SK-N-SH (cell line): Measurements from ENCODE around the gene MAGI3. TPM values are rescaled to one million over a fixed set of nuclear protein-coding genes. Genes with fewer than 3 reads are reported as not detected.
"Not testable (repeated sequence)": the region's sequence is repeated elsewhere in the genome, so short reads cannot be mapped to it uniquely, and the experiment has no call there.

Experiments
- CTCF ChIA-PET: fragments of 300-600, 350-600 bp; formaldehyde crosslinking; extraction: SDS; loops from one replicate; lab custom pipeline; 2021; lab: Yijun Ruan, JAX
- POLR2A ChIA-PET: fragments of 350-600 bp; sonication (Branson Sonifier 250); formaldehyde crosslinking; extraction: SDS; loops from one replicate; lab custom pipeline; 2020; ENCODE audit warnings: antibody characterized with exemption, inconsistent platforms; lab: Yijun Ruan, JAX
- DNase-seq: peaks from one replicate; pipeline ENCODE4 v3.0.0; 2012
- H2AFZ ChIP-seq: fragments of 200-600 bp; sonication (generic); 2 replicates; pipeline ENCODE4 v1.8.1; 2016; ENCODE audit warnings: antibody characterized with exemption, mild to moderate bottlenecking, low read depth
- H3F3A ChIP-seq: fragments of 200-600 bp; sonication (generic); replicated peaks from 2 replicates; pipeline ENCODE3; 2016; ENCODE audit warnings: antibody characterized with exemption, mild to moderate bottlenecking; ENCODE audit not compliant: insufficient read depth
- H3K27ac ChIP-seq, 2 experiments: fragments of 200-500 bp in 1 of 2; fragments of 200-600 bp in 1 of 2; sonication (Bioruptor generic) in 1 of 2; sonication (generic), shearing (Covaris generic) in 1 of 2; 2 replicates each; pipeline versions ENCODE4 v1.5.1 to v1.6.1; 2014 to 2016; ENCODE audit warnings: low read depth in 2 of 2, inconsistent platforms in 1 of 2, low read length in 1 of 2, mild to moderate bottlenecking in 1 of 2, mixed read lengths in 1 of 2
- H3K27me3 ChIP-seq: fragments of 200-600 bp; sonication (generic), shearing (Covaris generic); 2 replicates; pipeline ENCODE4 v1.6.1; 2016; ENCODE audit warnings: mixed run types; ENCODE audit not compliant: insufficient read depth
- H3K36me3 ChIP-seq, 2 experiments: fragments of 200-500 bp in 1 of 2; fragments of 200-600 bp in 1 of 2; sonication (Bioruptor generic) in 1 of 2; sonication (generic) in 1 of 2; replicated peaks in 1 of 2; 2 replicates each; pipeline versions ENCODE3 to v1.5.1; 2014 to 2016; ENCODE audit warnings: low read length in 1 of 2, mild to moderate bottlenecking in 1 of 2; ENCODE audit not compliant: insufficient read depth in 2 of 2, control insufficient read depth in 1 of 2
- H3K4me1 ChIP-seq, 2 experiments: fragments of 200-500 bp in 1 of 2; fragments of 200-600 bp in 1 of 2; sonication (Bioruptor generic) in 1 of 2; sonication (generic), shearing (Covaris generic) in 1 of 2; 2 replicates each; pipeline versions ENCODE4 v1.5.1 to v1.6.1; 2014 to 2016; ENCODE audit warnings: low read depth in 1 of 2, low read length in 1 of 2, mixed run types in 1 of 2; ENCODE audit not compliant: insufficient read depth in 2 of 2, control insufficient read depth in 1 of 2
- H3K4me2 ChIP-seq: fragments of 200-600 bp; sonication (generic), shearing (Covaris generic); 2 replicates; pipeline ENCODE4 v1.6.1; 2017; ENCODE audit warnings: mixed run types
- H3K4me3 ChIP-seq, 2 experiments: fragments of 200-500 bp in 1 of 2; fragments of 200-600 bp in 1 of 2; sonication (Bioruptor generic) in 1 of 2; sonication (generic), shearing (Covaris generic) in 1 of 2; 2 replicates each; pipeline versions ENCODE4 v1.5.1 to v1.8.1; 2014 to 2016; ENCODE audit warnings: low read depth in 2 of 2, inconsistent platforms in 1 of 2, low read length in 1 of 2, mild to moderate bottlenecking in 1 of 2, mixed read lengths in 1 of 2, moderate library complexity in 1 of 2
- H3K79me2 ChIP-seq: fragments of 200-600 bp; sonication (generic); 2 replicates; pipeline ENCODE4 v1.8.1; 2017; ENCODE audit warnings: mild to moderate bottlenecking; ENCODE audit not compliant: insufficient read depth
- H3K9ac ChIP-seq: fragments of 200-600 bp; sonication (generic); 2 replicates; pipeline ENCODE4 v1.6.1; 2017; ENCODE audit warnings: mixed run types
- H3K9me2 ChIP-seq: fragments of 200-600 bp; sonication (generic); 2 replicates; pipeline ENCODE4 v1.6.1; 2017; ENCODE audit warnings: mixed run types
- H3K9me3 ChIP-seq: fragments of 200-600 bp; sonication (generic); 2 replicates; pipeline ENCODE4 v1.6.1; 2017; ENCODE audit warnings: mixed run types, mild to moderate bottlenecking, moderate library complexity
- H4K20me1 ChIP-seq: fragments of 200-600 bp; sonication (generic); 2 replicates; pipeline ENCODE4 v1.6.1; 2017; ENCODE audit warnings: mild to moderate bottlenecking, mixed run types; ENCODE audit not compliant: insufficient read depth
- EZH2phosphoT487 ChIP-seq: fragments of 200-600 bp; sonication (generic); IDR thresholded peaks from 2 replicates; pipeline ENCODE4 v1.6.1; 2017; ENCODE audit warnings: low read depth, mixed run types, mild to moderate bottlenecking, antibody characterized with exemption, moderate library complexity, borderline replicate concordance
- FOSL2 ChIP-seq: IDR thresholded peaks from 2 replicates; pipeline ENCODE4 v1.4.0; 2012; ENCODE audit warnings: low read depth, mild to moderate bottlenecking, moderate library complexity, borderline replicate concordance
- FOXM1 ChIP-seq: IDR thresholded peaks from 2 replicates; pipeline ENCODE4 v1.4.0; 2012; ENCODE audit warnings: low read depth, mild to moderate bottlenecking
- NRF1 ChIP-seq: IDR thresholded peaks from 2 replicates; pipeline ENCODE4 v1.6.1; 2012; ENCODE audit warnings: low read depth, mild to moderate bottlenecking, low read length
- POLR2AphosphoS5 ChIP-seq: IDR thresholded peaks from 2 replicates; pipeline ENCODE4 v1.6.1; 2012; ENCODE audit warnings: low read depth, low read length
- SIN3A ChIP-seq: IDR thresholded peaks from 2 replicates; pipeline ENCODE4 v1.6.1; 2012; ENCODE audit warnings: low read depth, mild to moderate bottlenecking, low read length, moderate library complexity, borderline replicate concordance
- WGBS: methylation state at CpG from one replicate; pipeline ENCODE4 v1.1.6; 2017; ENCODE audit warnings: low lambda C conversion rate; 5-methylcytosine and 5-hydroxymethylcytosine counted together
- polyA plus RNA-seq, 3 experiments: library from polyadenylated mRNA; depleted of rRNA; stranded (reverse); fragments of >200 nt; gene quantifications; 2 replicates each; pipeline ENCODE4 v1.2.3, GENCODE V29; 2012
- TF ChIP-seq, protein P1 (sequence below): IDR thresholded peaks from 2 replicates; pipeline ENCODE4 v1.6.1; 2012; ENCODE audit warnings: mild to moderate bottlenecking, low read depth, low read length, moderate library complexity
- TF ChIP-seq, protein P2 (sequence below): fragments of 150-350 bp; IDR thresholded peaks from 2 replicates; pipeline ENCODE4 v1.6.1; 2016; ENCODE audit warnings: mild to moderate bottlenecking, low read depth, low read length
- TF ChIP-seq, protein P3 (sequence below): IDR thresholded peaks from 2 replicates; pipeline ENCODE4; 2012
- TF ChIP-seq, protein P4 (sequence below): fragments of 200-600 bp; sonication (generic); IDR thresholded peaks from 2 replicates; pipeline ENCODE4 v1.6.1; 2017; ENCODE audit warnings: antibody characterized with exemption, mild to moderate bottlenecking, moderate library complexity

MAGI3 gene
- polyA plus RNA-seq, 1 of the 3 experiments (the other 2 are of a cell fraction) = 2.9 TPM

DNA sequence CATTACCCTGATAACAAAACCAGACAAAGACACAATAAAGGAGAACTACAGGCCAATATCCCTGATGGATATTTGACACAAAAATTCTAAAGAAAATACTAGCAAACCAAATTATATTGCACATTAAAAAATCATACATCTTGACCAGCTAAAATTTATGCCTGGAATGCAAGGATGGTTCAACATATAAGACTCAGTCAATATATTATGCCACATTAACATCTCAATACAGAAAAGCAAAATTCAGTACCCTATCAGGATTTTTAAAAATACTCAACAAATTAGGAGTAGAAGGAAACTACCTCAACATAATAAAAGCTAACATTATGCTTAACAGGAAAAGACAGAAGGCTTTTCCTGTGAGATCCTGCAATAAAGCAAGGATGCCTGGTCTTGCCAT, 177.1 kb downstream of the MAGI3 start (continued):
- TF ChIP-seq, protein P1, sequence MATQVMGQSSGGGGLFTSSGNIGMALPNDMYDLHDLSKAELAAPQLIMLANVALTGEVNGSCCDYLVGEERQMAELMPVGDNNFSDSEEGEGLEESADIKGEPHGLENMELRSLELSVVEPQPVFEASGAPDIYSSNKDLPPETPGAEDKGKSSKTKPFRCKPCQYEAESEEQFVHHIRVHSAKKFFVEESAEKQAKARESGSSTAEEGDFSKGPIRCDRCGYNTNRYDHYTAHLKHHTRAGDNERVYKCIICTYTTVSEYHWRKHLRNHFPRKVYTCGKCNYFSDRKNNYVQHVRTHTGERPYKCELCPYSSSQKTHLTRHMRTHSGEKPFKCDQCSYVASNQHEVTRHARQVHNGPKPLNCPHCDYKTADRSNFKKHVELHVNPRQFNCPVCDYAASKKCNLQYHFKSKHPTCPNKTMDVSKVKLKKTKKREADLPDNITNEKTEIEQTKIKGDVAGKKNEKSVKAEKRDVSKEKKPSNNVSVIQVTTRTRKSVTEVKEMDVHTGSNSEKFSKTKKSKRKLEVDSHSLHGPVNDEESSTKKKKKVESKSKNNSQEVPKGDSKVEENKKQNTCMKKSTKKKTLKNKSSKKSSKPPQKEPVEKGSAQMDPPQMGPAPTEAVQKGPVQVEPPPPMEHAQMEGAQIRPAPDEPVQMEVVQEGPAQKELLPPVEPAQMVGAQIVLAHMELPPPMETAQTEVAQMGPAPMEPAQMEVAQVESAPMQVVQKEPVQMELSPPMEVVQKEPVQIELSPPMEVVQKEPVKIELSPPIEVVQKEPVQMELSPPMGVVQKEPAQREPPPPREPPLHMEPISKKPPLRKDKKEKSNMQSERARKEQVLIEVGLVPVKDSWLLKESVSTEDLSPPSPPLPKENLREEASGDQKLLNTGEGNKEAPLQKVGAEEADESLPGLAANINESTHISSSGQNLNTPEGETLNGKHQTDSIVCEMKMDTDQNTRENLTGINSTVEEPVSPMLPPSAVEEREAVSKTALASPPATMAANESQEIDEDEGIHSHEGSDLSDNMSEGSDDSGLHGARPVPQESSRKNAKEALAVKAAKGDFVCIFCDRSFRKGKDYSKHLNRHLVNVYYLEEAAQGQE = no peak
- TF ChIP-seq, protein P2, sequence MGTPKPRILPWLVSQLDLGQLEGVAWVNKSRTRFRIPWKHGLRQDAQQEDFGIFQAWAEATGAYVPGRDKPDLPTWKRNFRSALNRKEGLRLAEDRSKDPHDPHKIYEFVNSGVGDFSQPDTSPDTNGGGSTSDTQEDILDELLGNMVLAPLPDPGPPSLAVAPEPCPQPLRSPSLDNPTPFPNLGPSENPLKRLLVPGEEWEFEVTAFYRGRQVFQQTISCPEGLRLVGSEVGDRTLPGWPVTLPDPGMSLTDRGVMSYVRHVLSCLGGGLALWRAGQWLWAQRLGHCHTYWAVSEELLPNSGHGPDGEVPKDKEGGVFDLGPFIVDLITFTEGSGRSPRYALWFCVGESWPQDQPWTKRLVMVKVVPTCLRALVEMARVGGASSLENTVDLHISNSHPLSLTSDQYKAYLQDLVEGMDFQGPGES = no peak
- no peak for TF ChIP-seq EZH2phosphoT487
- no peak for TF ChIP-seq FOXM1
- TF ChIP-seq POLR2AphosphoS5 = no peak
- no peak for TF ChIP-seq NRF1
- TF ChIP-seq SIN3A = no peak
- TF ChIP-seq, protein P3, sequence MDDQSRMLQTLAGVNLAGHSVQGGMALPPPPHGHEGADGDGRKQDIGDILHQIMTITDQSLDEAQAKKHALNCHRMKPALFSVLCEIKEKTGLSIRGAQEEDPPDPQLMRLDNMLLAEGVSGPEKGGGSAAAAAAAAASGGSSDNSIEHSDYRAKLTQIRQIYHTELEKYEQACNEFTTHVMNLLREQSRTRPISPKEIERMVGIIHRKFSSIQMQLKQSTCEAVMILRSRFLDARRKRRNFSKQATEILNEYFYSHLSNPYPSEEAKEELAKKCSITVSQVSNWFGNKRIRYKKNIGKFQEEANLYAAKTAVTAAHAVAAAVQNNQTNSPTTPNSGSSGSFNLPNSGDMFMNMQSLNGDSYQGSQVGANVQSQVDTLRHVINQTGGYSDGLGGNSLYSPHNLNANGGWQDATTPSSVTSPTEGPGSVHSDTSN = no peak
- TF ChIP-seq FOSL2 = no peak

DNA sequence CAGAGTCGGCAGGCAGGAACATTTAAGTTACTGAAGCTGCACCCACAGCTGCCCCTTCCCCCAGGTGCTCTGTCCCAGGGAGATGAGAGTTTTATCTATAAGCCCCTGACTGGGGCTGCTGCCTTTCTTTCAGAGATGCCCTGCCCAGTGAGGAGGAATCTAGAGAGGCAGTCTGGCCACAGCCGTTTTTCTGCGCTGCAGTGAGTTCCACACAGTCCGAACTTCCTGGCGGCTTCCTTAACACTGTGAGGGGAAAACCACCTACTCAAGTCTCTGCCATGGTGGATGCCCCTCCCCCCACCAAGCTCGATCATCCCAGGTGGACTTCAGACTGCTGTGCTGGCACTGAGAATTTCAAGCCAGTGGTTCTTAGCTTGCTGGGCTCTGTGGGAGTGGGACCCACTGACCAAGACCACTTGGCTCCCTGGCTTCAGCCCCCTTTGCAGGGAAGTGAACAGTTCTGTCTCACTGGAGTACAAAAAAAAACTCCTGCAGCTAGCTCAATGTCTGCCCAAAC, 185.5 kb downstream of the MAGI3 start:
- H2AFZ ChIP-seq, H4K20me1 ChIP-seq, H3K4me2 ChIP-seq, CTCF ChIA-PET, H3K9me2 ChIP-seq, H3K4me3 ChIP-seq, DNase-seq, H3K9ac ChIP-seq, H3K9me3 ChIP-seq, H3K27ac ChIP-seq, POLR2A ChIA-PET, H3K27me3 ChIP-seq, H3K36me3 ChIP-seq, H3F3A ChIP-seq, H3K4me1 ChIP-seq: not testable (repeated sequence)
- 93% methylated on average over 5 of the region's 6 CpGs for WGBS
- H3K79me2 ChIP-seq = peaks cover 36% of the 10 kb centered on the region

DNA sequence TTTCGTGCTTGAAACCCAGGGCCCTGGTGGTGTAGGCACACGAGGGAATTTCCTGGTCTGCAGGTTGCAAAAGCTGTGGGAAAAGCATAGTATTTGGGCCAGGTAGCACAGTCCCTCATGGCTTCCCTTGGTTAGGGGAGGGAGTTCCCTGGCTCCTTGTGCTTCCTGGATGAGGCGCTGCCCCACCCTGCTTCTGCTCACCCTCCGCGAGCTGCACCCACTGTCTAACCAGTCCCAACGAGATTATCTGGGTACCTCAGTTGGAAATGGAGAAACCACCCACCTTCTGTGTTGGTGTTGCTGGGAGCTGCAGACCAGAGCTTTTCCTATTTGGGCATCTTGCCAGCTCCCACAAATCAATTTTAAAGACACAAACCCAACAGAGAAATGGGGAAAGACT, 186.0 kb downstream of the MAGI3 start:
- 86% methylated on average over 5 of the region's 6 CpGs for WGBS
- ChIA-PET CTCF (no interaction called here), POLR2A (no interaction called here)
- no peak overlapping the region for H3K9ac ChIP-seq
- H3K9me2 ChIP-seq = 0 out of 2 replicates have a peak, but pooled peaks cover 3% of the 10 kb centered on the region
- H4K20me1 ChIP-seq = no peaks in the 10 kb centered on the region
- peaks cover 0 to 4% of the 10 kb centered on the region in 2 experiments; a peak in 2 of 4 replicates for H3K4me1 ChIP-seq
- no peak for DNase-seq
- peaks cover 3 to 8% of the 10 kb centered on the region in 2 experiments for H3K36me3 ChIP-seq
- H2AFZ ChIP-seq = no peak overlapping the region
- TF ChIP-seq, protein P4, sequence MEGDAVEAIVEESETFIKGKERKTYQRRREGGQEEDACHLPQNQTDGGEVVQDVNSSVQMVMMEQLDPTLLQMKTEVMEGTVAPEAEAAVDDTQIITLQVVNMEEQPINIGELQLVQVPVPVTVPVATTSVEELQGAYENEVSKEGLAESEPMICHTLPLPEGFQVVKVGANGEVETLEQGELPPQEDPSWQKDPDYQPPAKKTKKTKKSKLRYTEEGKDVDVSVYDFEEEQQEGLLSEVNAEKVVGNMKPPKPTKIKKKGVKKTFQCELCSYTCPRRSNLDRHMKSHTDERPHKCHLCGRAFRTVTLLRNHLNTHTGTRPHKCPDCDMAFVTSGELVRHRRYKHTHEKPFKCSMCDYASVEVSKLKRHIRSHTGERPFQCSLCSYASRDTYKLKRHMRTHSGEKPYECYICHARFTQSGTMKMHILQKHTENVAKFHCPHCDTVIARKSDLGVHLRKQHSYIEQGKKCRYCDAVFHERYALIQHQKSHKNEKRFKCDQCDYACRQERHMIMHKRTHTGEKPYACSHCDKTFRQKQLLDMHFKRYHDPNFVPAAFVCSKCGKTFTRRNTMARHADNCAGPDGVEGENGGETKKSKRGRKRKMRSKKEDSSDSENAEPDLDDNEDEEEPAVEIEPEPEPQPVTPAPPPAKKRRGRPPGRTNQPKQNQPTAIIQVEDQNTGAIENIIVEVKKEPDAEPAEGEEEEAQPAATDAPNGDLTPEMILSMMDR = no peak
- no peaks in the 10 kb centered on the region for H3K27me3 ChIP-seq
- no peak overlapping the region; a peak in 1 of 4 replicates for H3K27ac ChIP-seq
- H3K4me2 ChIP-seq = no peak overlapping the region
- H3F3A ChIP-seq = peaks cover 3% of the 10 kb centered on the region
- H3K4me3 ChIP-seq = no peak overlapping the region
- no peaks in the 10 kb centered on the region for H3K9me3 ChIP-seq
- H3K79me2 ChIP-seq = peaks cover 33% of the 10 kb centered on the region
